Loucy (cell line): ENCODE results near the gene CSNK2A1.

ENCODE experiments used
- H2AFZ ChIP-seq: fragments of 200-600 bp; sonication (generic); 2 replicates; pipeline ENCODE4 v1.6.0; 2016; ENCODE audit warnings: antibody characterized with exemption, mild to moderate bottlenecking, low read length, moderate library complexity
- H3F3A ChIP-seq: fragments of 200-600 bp; 2 replicates; pipeline ENCODE4 v1.6.0; 2016; ENCODE audit warnings: antibody characterized with exemption, low read depth, mild to moderate bottlenecking
- H3K27me3 ChIP-seq: fragments of 200-600 bp; sonication (generic); 2 replicates; pipeline ENCODE4 v1.6.1; 2014; ENCODE audit warnings: low read length, mild to moderate bottlenecking; ENCODE audit not compliant: insufficient read depth, poor library complexity, severe bottlenecking
- H3K36me3 ChIP-seq: fragments of 200-600 bp; sonication (generic); 2 replicates; pipeline ENCODE4 v1.6.1; 2016; ENCODE audit warnings: low read length; ENCODE audit not compliant: insufficient read depth
- H3K4me1 ChIP-seq: fragments of 200-600 bp; sonication (generic); 2 replicates; pipeline ENCODE4 v1.5.1; 2014; ENCODE audit warnings: low read length, mild to moderate bottlenecking; ENCODE audit not compliant: insufficient read depth, poor library complexity, severe bottlenecking
- H3K4me2 ChIP-seq: fragments of 200-600 bp; sonication (generic); 2 replicates; pipeline ENCODE4 v1.6.0; 2014; ENCODE audit warnings: antibody characterized with exemption, low read length, low read depth, mild to moderate bottlenecking; ENCODE audit not compliant: poor library complexity, severe bottlenecking
- H3K4me3 ChIP-seq: fragments of 200-600 bp; sonication (generic); 2 replicates; pipeline ENCODE4 v1.5.1; 2014; ENCODE audit warnings: low read length, mild to moderate bottlenecking, mixed read lengths; ENCODE audit not compliant: poor library complexity, severe bottlenecking
- H3K79me2 ChIP-seq: fragments of 200-600 bp; sonication (generic); 2 replicates; pipeline ENCODE4 v1.6.1; 2014; ENCODE audit warnings: low read length; ENCODE audit not compliant: insufficient read depth
- H3K9ac ChIP-seq: fragments of 200-600 bp; sonication (generic); 2 replicates; pipeline ENCODE4 v1.6.0; 2014; ENCODE audit warnings: mild to moderate bottlenecking, low read depth, low read length, moderate library complexity; ENCODE audit not compliant: poor library complexity, severe bottlenecking
- H3K9me2 ChIP-seq: fragments of 200-600 bp; sonication (generic); replicated peaks from 2 replicates; pipeline ENCODE4 v1.6.1; 2016; ENCODE audit warnings: low read depth, low read length, mixed read lengths
- H3K9me3 ChIP-seq: fragments of 200-600 bp; sonication (generic); 2 replicates; pipeline ENCODE4 v1.6.1; 2014; ENCODE audit warnings: mild to moderate bottlenecking, antibody characterized with exemption, low read length, low read depth; ENCODE audit not compliant: insufficient read depth
- H4K20me1 ChIP-seq: fragments of 200-600 bp; sonication (generic); 2 replicates; pipeline ENCODE4 v1.6.0; 2014; ENCODE audit warnings: antibody characterized with exemption, low read length, mild to moderate bottlenecking; ENCODE audit not compliant: insufficient read depth, poor library complexity, severe bottlenecking
- EZH2phosphoT487 ChIP-seq: fragments of 200-600 bp; IDR thresholded peaks from 2 replicates; pipeline ENCODE4 v1.6.1; 2018; ENCODE audit warnings: antibody characterized with exemption, mild to moderate bottlenecking, moderate library complexity, borderline replicate concordance
- TF ChIP-seq, protein P1 (sequence below): fragments of 200-600 bp; sonication (generic); conservative IDR thresholded peaks from 2 replicates; pipeline ENCODE4 v1.5.1; 2014; ENCODE audit warnings: mild to moderate bottlenecking, antibody characterized with exemption, low read length

CSNK2A1 gene

DNA sequence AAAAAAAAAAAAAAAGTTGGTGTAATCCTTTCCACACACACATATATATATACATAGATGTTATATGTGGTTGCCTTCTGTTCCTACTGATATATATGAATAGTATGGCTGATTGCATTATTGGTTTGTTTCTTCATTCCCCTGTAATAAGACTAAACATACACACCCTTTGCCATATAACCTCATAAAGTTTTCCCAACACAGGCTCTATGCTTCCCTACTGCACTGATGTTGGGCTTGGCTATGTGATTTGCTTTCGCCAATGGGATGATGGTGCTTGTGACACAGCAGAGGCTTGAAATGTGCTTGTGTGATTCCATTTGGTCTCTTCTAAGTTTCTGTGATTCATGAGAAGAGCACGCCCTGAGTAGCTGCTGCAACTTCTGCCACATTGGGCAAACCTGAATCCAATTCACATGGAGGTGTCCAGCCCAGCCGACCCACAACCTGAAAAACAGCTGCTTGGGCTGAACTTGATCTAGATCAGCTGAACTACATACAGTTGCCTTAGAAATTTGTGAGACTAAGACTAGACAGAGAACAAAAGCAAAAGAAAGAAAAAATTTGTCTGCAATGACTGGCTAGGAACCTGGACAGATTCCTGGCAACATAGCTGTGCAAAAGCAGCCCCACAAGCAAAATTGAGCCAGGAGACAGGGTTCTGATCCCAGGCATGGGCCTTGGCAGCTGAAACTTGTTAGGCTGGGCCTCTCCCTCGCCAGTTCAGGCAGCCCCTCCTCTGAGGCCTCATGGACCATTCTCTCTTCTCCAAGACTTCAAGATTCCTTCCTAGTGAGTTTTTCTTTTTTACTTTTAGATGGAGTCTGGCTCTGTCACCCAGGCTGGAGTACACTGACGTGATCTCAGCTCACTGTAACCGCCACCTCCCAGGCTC lies 67.9 kb downstream of the CSNK2A1 start:
- Histone ChIP-seq H3K9ac (no peak overlapping the region), H3F3A (no peaks in the 10 kb centered on the region), H3K9me2 (no peaks in the 10 kb centered on the region), H3K4me2 (no peak overlapping the region), H4K20me1 (peaks cover 5% of the 10 kb centered on the region), H3K79me2 (no peaks in the 10 kb centered on the region), H3K4me3 (no peak overlapping the region), H3K36me3 (peaks cover 27% of the 10 kb centered on the region; the same call in 1 of the 2 replicates), H3K9me3 (peaks cover 5% of the 10 kb centered on the region; the same call in 1 of the 2 replicates), H3K27me3 (no peaks in the 10 kb centered on the region), H2AFZ (no peak overlapping the region), H3K4me1 (peaks cover 2% of the 10 kb centered on the region)
- TF ChIP-seq EZH2phosphoT487: no peak
- TF ChIP-seq, protein P1, sequence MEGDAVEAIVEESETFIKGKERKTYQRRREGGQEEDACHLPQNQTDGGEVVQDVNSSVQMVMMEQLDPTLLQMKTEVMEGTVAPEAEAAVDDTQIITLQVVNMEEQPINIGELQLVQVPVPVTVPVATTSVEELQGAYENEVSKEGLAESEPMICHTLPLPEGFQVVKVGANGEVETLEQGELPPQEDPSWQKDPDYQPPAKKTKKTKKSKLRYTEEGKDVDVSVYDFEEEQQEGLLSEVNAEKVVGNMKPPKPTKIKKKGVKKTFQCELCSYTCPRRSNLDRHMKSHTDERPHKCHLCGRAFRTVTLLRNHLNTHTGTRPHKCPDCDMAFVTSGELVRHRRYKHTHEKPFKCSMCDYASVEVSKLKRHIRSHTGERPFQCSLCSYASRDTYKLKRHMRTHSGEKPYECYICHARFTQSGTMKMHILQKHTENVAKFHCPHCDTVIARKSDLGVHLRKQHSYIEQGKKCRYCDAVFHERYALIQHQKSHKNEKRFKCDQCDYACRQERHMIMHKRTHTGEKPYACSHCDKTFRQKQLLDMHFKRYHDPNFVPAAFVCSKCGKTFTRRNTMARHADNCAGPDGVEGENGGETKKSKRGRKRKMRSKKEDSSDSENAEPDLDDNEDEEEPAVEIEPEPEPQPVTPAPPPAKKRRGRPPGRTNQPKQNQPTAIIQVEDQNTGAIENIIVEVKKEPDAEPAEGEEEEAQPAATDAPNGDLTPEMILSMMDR: no peak

DNA sequence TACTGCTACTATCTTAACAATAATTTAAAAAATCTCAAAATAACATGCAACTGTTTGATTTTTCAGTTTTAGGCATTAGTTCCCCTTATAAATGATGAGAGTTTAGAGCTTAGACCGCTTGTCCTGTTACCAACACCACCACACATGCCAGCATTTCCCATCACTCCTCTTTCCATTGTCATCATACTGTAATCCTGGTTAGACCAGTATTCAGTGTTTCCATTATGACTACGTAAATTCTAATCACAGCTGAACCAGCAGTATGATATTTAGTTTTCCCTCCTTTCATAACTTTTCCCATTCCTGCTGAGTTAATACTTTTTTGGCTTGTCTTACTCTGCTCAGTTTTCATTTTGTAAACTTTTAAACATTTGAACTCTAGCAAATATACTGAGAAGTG lies 69.0 kb downstream of the CSNK2A1 start:
- no peaks in the 10 kb centered on the region for H3K4me1 ChIP-seq
- no peak overlapping the region for H3K9ac ChIP-seq
- H3K4me2 ChIP-seq: no peak overlapping the region
- peaks cover 17% of the 10 kb centered on the region; the same call in 1 of the 2 replicates for H3K36me3 ChIP-seq
- no peaks in the 10 kb centered on the region for H4K20me1 ChIP-seq
- no peaks in the 10 kb centered on the region for H3K27me3 ChIP-seq
- H3F3A ChIP-seq: no peaks in the 10 kb centered on the region
- no peak overlapping the region for H2AFZ ChIP-seq
- TF ChIP-seq, protein P1: no peak
- TF ChIP-seq EZH2phosphoT487: no peak
- H3K4me3 ChIP-seq: no peak overlapping the region
- no peaks in the 10 kb centered on the region for H3K9me2 ChIP-seq
- H3K9me3 ChIP-seq: peaks cover 13% of the 10 kb centered on the region; the same call in 1 of the 2 replicates
- no peaks in the 10 kb centered on the region for H3K79me2 ChIP-seq

DNA sequence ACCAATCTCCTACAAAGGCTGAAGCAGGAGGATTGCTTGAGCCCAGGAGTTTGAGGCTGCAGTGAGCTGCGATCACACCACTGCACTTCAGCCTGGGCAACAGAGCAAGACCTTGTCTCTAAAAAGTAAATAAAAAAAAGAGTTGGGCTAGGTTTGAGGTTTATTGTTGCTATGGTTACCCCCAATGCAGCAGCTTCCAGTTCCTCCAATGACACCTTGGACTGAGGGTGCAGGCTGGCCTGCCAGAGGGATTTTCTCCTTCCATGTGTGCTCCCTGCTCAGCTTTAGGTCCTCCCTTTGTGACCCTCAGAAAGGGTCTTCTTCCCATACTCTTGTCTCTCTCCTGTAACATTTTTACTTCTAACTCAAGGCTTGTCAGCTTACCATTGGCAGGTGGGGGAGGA lies 70.7 kb downstream of the CSNK2A1 start:
- Histone ChIP-seq H3K9ac (no peak overlapping the region), H3K4me2 (no peak overlapping the region), H2AFZ (no peak overlapping the region), H3K79me2 (no peaks in the 10 kb centered on the region), H3K27me3 (no peaks in the 10 kb centered on the region), H4K20me1 (no peaks in the 10 kb centered on the region), H3K9me2 (no peaks in the 10 kb centered on the region), H3K4me3 (no peak overlapping the region), H3K4me1 (no peaks in the 10 kb centered on the region), H3K9me3 (peaks cover 23% of the 10 kb centered on the region; the same call in 1 of the 2 replicates), H3K36me3 (peaks cover 8% of the 10 kb centered on the region; the same call in 1 of the 2 replicates), H3F3A (no peaks in the 10 kb centered on the region)
- TF ChIP-seq, protein P1: no peak
- no peak for TF ChIP-seq EZH2phosphoT487
